T-cell (primary cell): ENCODE measurements around the gene DOCK4. TPM values are rescaled to one million over a fixed set of nuclear protein-coding genes. Genes with fewer than 3 reads are reported as not detected.

ENCODE experiments used
- ATAC-seq, 4 experiments: fragments of 200-7000 bp in 3 of 4; fragments of 150-1000 bp in 1 of 4; cut with Tn5 transposase; replicated peaks in 1 of 4; 1 replicate in 3 of 4; 2 replicates in 1 of 4; pipeline ENCODE4 v1.10.0; 2021; ENCODE audit warnings: moderate library complexity in 3 of 4, mild to moderate bottlenecking in 2 of 4, moderate number of reproducible peaks in 1 of 4
- CTCF ChIA-PET, 2 donors: fragments of 300-600 bp; sonication (Branson Sonifier 250); formaldehyde crosslinking; loops; one replicate each; lab custom pipeline; 2022; ENCODE audit warnings: antibody characterized with exemption in 2 of 2; lab: Charles Lee
- POLR2A ChIA-PET, 2 donors: fragments of 300-600 bp; sonication (Branson Sonifier 250); formaldehyde crosslinking; loops; one replicate each; lab custom pipeline; 2022; ENCODE audit warnings: antibody characterized with exemption in 2 of 2; lab: Charles Lee
- DNase-seq, 35 experiments: peaks; one replicate each; pipeline versions ENCODE4 v3.0.0 to v3.0.0-alpha.2; 2013 to 2023
- H3K27ac ChIP-seq: one replicate; pipeline ENCODE4 v1.5.1; 2013; ENCODE audit warnings: low read length
- H3K27me3 ChIP-seq, 2 experiments: replicated peaks in 1 of 2; 1 replicate in 1 of 2; 2 replicates in 1 of 2; pipeline versions ENCODE4 v1.6.1 to v1.7.0; 2013; ENCODE audit warnings: low read length in 1 of 2, mixed read lengths in 1 of 2; ENCODE audit not compliant: control insufficient read depth in 2 of 2, insufficient read depth in 2 of 2; ENCODE audit errors: extremely low read depth in 1 of 2
- H3K36me3 ChIP-seq, 2 donors: 1 replicate in 1 of 2; 2 replicates in 1 of 2; pipeline versions ENCODE4 v1.6.1 to v1.7.0; 2013; ENCODE audit warnings: low read length in 1 of 2; ENCODE audit not compliant: control insufficient read depth in 2 of 2, insufficient read depth in 1 of 2; ENCODE audit errors: extremely low read depth in 1 of 2
- H3K4me1 ChIP-seq, 2 experiments: 1 replicate in 1 of 2; 2 replicates in 1 of 2; pipeline versions ENCODE4 v1.6.1 to v1.7.0; 2013; ENCODE audit warnings: low read length in 2 of 2, mixed read lengths in 1 of 2; ENCODE audit not compliant: insufficient read depth in 2 of 2, control insufficient read depth in 1 of 2; ENCODE audit errors: extremely low read depth in 1 of 2
- H3K4me3 ChIP-seq, 2 donors: 1 replicate in 1 of 2; 2 replicates in 1 of 2; pipeline versions ENCODE4 v1.5.1 to v1.7.0; 2013; ENCODE audit warnings: mild to moderate bottlenecking in 2 of 2, low read length in 1 of 2, moderate library complexity in 1 of 2; ENCODE audit not compliant: control insufficient read depth in 1 of 2; ENCODE audit errors: extremely low read depth in 1 of 2
- H3K9me3 ChIP-seq: 2 replicates; pipeline ENCODE4 v1.7.0; 2013
- H3K27ac Mint-ChIP-seq, 2 donors: one replicate each; pipeline ENCODE4 v1.8.0; 2020 to 2021; ENCODE audit warnings: mild to moderate bottlenecking in 2 of 2, mixed read lengths in 2 of 2
- H3K27me3 Mint-ChIP-seq, 2 donors: one replicate each; pipeline ENCODE4 v1.8.0; 2021 to 2022; ENCODE audit warnings: mixed read lengths in 2 of 2
- H3K36me3 Mint-ChIP-seq: one replicate; pipeline ENCODE4 v1.8.0; 2021; ENCODE audit warnings: mixed read lengths
- H3K4me1 Mint-ChIP-seq, 3 donors: one replicate each; pipeline ENCODE4 v1.8.0; 2020 to 2022; ENCODE audit warnings: mixed read lengths in 3 of 3, mild to moderate bottlenecking in 1 of 3
- H3K4me3 Mint-ChIP-seq, 3 donors: one replicate each; pipeline ENCODE4 v1.8.0; 2020 to 2022; ENCODE audit warnings: mild to moderate bottlenecking in 3 of 3, mixed read lengths in 3 of 3, moderate library complexity in 3 of 3
- H3K9me3 Mint-ChIP-seq, 3 donors: one replicate each; pipeline ENCODE4 v1.8.0; 2020 to 2022; ENCODE audit warnings: mixed read lengths in 3 of 3
- WGBS: methylation state at CpG from one replicate; pipeline ENCODE4 v1.1.5; 2013; ENCODE audit warnings: missing lambda C conversion rate; ENCODE audit not compliant: insufficient coverage; 5-methylcytosine and 5-hydroxymethylcytosine counted together
- total RNA-seq, 35 experiments: library from RNA in 6 of 35; stranded (reverse) in 6 of 35; fragments of 120-200 nt in 1 of 35; gene quantifications; one replicate each; pipeline versions ENCODE4 v1.2.1 to v1.2.4 and lab custom pipeline; 2013 to 2026

The DOCK4 gene
- total RNA-seq, 5 donors from 2014 or later (not counting 1 experiment from before 2014, with no cell fraction given), result 0.35 to 1.4 (median 0.85) TPM

- Mint-ChIP-seq H3K9me3 (no peaks in the 10 kb centered on the region), H3K4me3 (no peak overlapping the region), H3K27ac (no peak overlapping the region), H3K4me1 (no peaks in the 10 kb centered on the region), H3K36me3 (no peaks in the 10 kb centered on the region), H3K27me3 (no peaks in the 10 kb centered on the region)
- POLR2A ChIA-PET, result no interaction called here
- no peak for ATAC-seq
- 86% methylated on average over 1 of the region's 2 CpGs for WGBS
- Histone ChIP-seq H3K27me3 (no peaks in the 10 kb centered on the region), H3K9me3 (no peaks in the 10 kb centered on the region), H3K27ac (no peak overlapping the region), H3K4me3 (no peak overlapping the region), H3K4me1 (no peaks in the 10 kb centered on the region), H3K36me3 (no peaks in the 10 kb centered on the region)
- CTCF ChIA-PET, result no interaction called here
- no peak for DNase-seq
Measured at GRCh38 chr7:112122798-112123197, 83.4 kb downstream of the DOCK4 start.

DNA sequence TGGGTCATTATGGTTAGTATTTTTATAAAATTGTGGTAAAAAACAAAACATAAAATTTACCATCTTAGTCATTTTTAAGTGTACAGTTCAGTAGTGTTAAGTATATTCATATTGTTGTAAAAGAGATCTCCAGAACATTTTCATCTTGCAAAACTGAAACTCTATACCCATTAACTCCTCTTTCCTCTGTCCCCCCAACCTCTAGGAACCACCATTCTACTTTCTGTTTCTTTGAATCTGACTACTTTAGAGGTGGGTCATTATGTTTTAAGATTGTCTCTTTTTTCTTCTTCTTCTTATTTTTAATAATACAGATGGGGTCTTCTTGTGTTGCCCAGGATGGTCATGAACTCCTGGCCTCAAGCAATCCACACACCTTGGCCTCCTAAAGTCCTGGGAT is 84.1 kb downstream of the DOCK4 start:
- Histone ChIP-seq H3K4me3 (no peak overlapping the region), H3K27ac (no peak overlapping the region), H3K9me3 (no peaks in the 10 kb centered on the region), H3K4me1 (no peaks in the 10 kb centered on the region), H3K36me3 (no peaks in the 10 kb centered on the region), H3K27me3 (no peaks in the 10 kb centered on the region)
- Mint-ChIP-seq H3K4me3 (no peak overlapping the region), H3K27me3 (no peaks in the 10 kb centered on the region), H3K4me1 (no peaks in the 10 kb centered on the region), H3K27ac (no peak overlapping the region), H3K9me3 (no peaks in the 10 kb centered on the region), H3K36me3 (no peaks in the 10 kb centered on the region)
- CTCF ChIA-PET, result no interaction called here
- DNase-seq, result no peak
- ATAC-seq, result no peak
- POLR2A ChIA-PET, result no interaction called here

DNA sequence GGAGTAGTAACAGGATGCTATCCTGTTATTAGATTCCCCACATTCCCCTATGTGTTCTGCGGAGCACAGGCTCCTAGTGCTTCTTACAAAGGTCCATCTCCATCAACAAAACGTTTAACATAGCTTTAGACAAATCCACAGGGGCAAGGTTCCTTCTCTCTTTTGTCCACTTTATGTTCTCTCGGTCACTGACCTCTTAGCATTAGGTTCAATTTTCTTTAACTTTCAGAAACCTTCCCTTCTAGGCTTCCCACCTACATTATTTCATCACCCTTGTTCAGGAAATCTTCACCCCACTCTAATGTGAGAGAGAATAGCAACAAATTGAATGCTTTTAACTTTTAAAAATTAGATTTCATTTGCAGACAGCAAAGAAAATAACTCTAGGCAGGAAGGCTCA is 84.9 kb downstream of the DOCK4 start:
- no peaks in the 10 kb centered on the region for H3K9me3 Mint-ChIP-seq
- no peaks in the 10 kb centered on the region for H3K27me3 ChIP-seq
- 60% methylated on average over 1 of the region's 3 CpGs for WGBS
- ChIA-PET POLR2A (no interaction called here), CTCF (no interaction called here)
- ATAC-seq, result no peak
- no peak for DNase-seq
- H3K27ac ChIP-seq, result no peak overlapping the region
- H3K4me1 Mint-ChIP-seq, result no peaks in the 10 kb centered on the region
- H3K27me3 Mint-ChIP-seq, result peaks cover 0 to 1% of the 10 kb centered on the region in 2 donors
- H3K4me1 ChIP-seq, result no peaks in the 10 kb centered on the region
- no peak overlapping the region for H3K4me3 ChIP-seq
- H3K27ac Mint-ChIP-seq, result no peak overlapping the region
- no peaks in the 10 kb centered on the region for H3K9me3 ChIP-seq
- H3K36me3 Mint-ChIP-seq, result no peaks in the 10 kb centered on the region
- H3K36me3 ChIP-seq, result no peaks in the 10 kb centered on the region
- H3K4me3 Mint-ChIP-seq, result no peak overlapping the region

GRCh38 chr7:112120696-112121217 is 85.4 kb downstream of the DOCK4 start:
- ATAC-seq (no peak), DNase-seq (no peak)
- no peaks in the 10 kb centered on the region for H3K36me3 ChIP-seq
- Mint-ChIP-seq H3K27me3 (peaks cover 0 to 3% of the 10 kb centered on the region in 2 donors), H3K36me3 (no peaks in the 10 kb centered on the region), H3K4me1 (no peaks in the 10 kb centered on the region), H3K4me3 (no peak overlapping the region), H3K27ac (no peak overlapping the region), H3K9me3 (no peaks in the 10 kb centered on the region)
- H3K4me3 ChIP-seq, result no peak overlapping the region
- no peaks in the 10 kb centered on the region for H3K27me3 ChIP-seq
- ChIA-PET CTCF (no interaction called here), POLR2A (no interaction called here)
- no peak overlapping the region for H3K27ac ChIP-seq
- H3K4me1 ChIP-seq, result no peaks in the 10 kb centered on the region
- no peaks in the 10 kb centered on the region for H3K9me3 ChIP-seq
- no CpG with 5 or more reads among the region's 1 CpG for WGBS

- Mint-ChIP-seq H3K27me3 (peaks cover 0 to 3% of the 10 kb centered on the region in 2 donors), H3K9me3 (no peaks in the 10 kb centered on the region), H3K4me1 (no peaks in the 10 kb centered on the region), H3K4me3 (no peak overlapping the region), H3K27ac (no peak overlapping the region), H3K36me3 (no peaks in the 10 kb centered on the region)
- no peaks in the 10 kb centered on the region for H3K27me3 ChIP-seq
- H3K4me1 ChIP-seq, result no peaks in the 10 kb centered on the region
- no peaks in the 10 kb centered on the region for H3K9me3 ChIP-seq
- DNase-seq, result no peak
- POLR2A ChIA-PET, result interaction anchor here in 1 of 2 donors (0.6 kb wide), 1 partner anchor 17 kb away, joined by 3 read pairs; no protein-coding TSS in a partner anchor
- CTCF ChIA-PET, result interaction anchor here in 1 of 2 donors (0.7 kb wide), 1 partner anchor 320 kb away, joined by 6 read pairs; no protein-coding TSS in a partner anchor
- H3K36me3 ChIP-seq, result no peaks in the 10 kb centered on the region
- no peak overlapping the region for H3K4me3 ChIP-seq
- 75% methylated on average over 2 of the region's 9 CpGs for WGBS
- no peak overlapping the region for H3K27ac ChIP-seq
- ATAC-seq, result no peak
Measured at GRCh38 chr7:112118581-112119566, 87.3 kb downstream of the DOCK4 start.

GRCh38 chr7:112116894-112117293 is 89.3 kb downstream of the DOCK4 start:
- ChIA-PET POLR2A (no interaction called here), CTCF (no interaction called here)
- Histone ChIP-seq H3K9me3 (no peaks in the 10 kb centered on the region), H3K4me1 (no peaks in the 10 kb centered on the region), H3K27me3 (no peaks in the 10 kb centered on the region), H3K36me3 (no peaks in the 10 kb centered on the region), H3K4me3 (no peak overlapping the region), H3K27ac (no peak overlapping the region)
- WGBS, result no CpG with 5 or more reads among the region's 1 CpG
- Mint-ChIP-seq H3K4me1 (no peaks in the 10 kb centered on the region), H3K4me3 (no peak overlapping the region), H3K9me3 (no peaks in the 10 kb centered on the region), H3K36me3 (no peaks in the 10 kb centered on the region), H3K27ac (no peak overlapping the region), H3K27me3 (peaks cover under 1 to 9% of the 10 kb centered on the region in 2 donors)
- ATAC-seq, result no peak
- no peak for DNase-seq
